Kidney glomerular epithelial cell (primary cell): Measurements from ENCODE around the gene HOXC11.

Experiments used
- DNase-seq: peaks from one replicate; lab custom pipeline; 2025; lab: John Stamatoyannopoulos, UW

Gene HOXC11

GRCh38 chr12:53956914-53957536 lies 15.9 kb upstream of the HOXC11 start:
- DNase-seq: no peak

GRCh38 chr12:53958128-53958527 lies 14.8 kb upstream of the HOXC11 start:
- DNase-seq: no peak

- DNase-seq: no peak
Observed at GRCh38 chr12:53959314-53959713, 13.6 kb upstream of the HOXC11 start.

- DNase-seq: no peak
Observed at GRCh38 chr12:53960187-53961024, 12.5 kb upstream of the HOXC11 start.

GRCh38 chr12:53961025-53961761 lies 11.7 kb upstream of the HOXC11 start:
- DNase-seq: no peak

GRCh38 chr12:53963005-53963404 lies 9.9 kb upstream of the HOXC11 start:
- no peak for DNase-seq

- no peak for DNase-seq
Observed at GRCh38 chr12:53963434-53964314, 9.3 kb upstream of the HOXC11 start.

- no peak for DNase-seq
Observed at GRCh38 chr12:53964315-53964713, 8.6 kb upstream of the HOXC11 start.

GRCh38 chr12:53965281-53966084 lies 7.4 kb upstream of the HOXC11 start:
- no peak for DNase-seq

- no peak for DNase-seq
Observed at GRCh38 chr12:53966085-53966384, 6.9 kb upstream of the HOXC11 start.

GRCh38 chr12:53966385-53967133 lies 6.4 kb upstream of the HOXC11 start:
- no peak for DNase-seq

GRCh38 chr12:53967421-53967925 lies 5.5 kb upstream of the HOXC11 start:
- DNase-seq: no peak

- no peak for DNase-seq
Observed at GRCh38 chr12:53968214-53969127, 4.5 kb upstream of the HOXC11 start.

GRCh38 chr12:53969588-53970259 lies 3.2 kb upstream of the HOXC11 start:
- no peak for DNase-seq

GRCh38 chr12:53970451-53970850 lies 2.5 kb upstream of the HOXC11 start:
- no peak for DNase-seq

GRCh38 chr12:53971129-53971528 lies 1.8 kb upstream of the HOXC11 start:
- DNase-seq: no peak

- DNase-seq: no peak
Observed at GRCh38 chr12:53971686-53972085, 1.2 kb upstream of the HOXC11 start.

- DNase-seq: peak; percentile 45
Observed at GRCh38 chr12:53972152-53972702, 699 bp upstream of the HOXC11 start.
